SK-N-SH (cell line): ENCODE results near the gene EXD2. TPM values are rescaled to one million over a fixed set of nuclear protein-coding genes. Genes with fewer than 3 reads are reported as not detected.
A peak's percentile ranks its signal among the peaks of the same experiment; 100 is the strongest.

ENCODE experiments used
- CTCF ChIA-PET: fragments of 300-600, 350-600 bp; formaldehyde crosslinking; extraction: SDS; loops from one replicate; lab custom pipeline; 2021; lab: Yijun Ruan, JAX
- POLR2A ChIA-PET: fragments of 350-600 bp; sonication (Branson Sonifier 250); formaldehyde crosslinking; extraction: SDS; loops from one replicate; lab custom pipeline; 2020; ENCODE audit warnings: antibody characterized with exemption, inconsistent platforms; lab: Yijun Ruan, JAX
- DNase-seq: peaks from one replicate; pipeline ENCODE4 v3.0.0; 2012
- H2AFZ ChIP-seq: fragments of 200-600 bp; sonication (generic); 2 replicates; pipeline ENCODE4 v1.8.1; 2016; ENCODE audit warnings: antibody characterized with exemption, mild to moderate bottlenecking, low read depth
- H3F3A ChIP-seq: fragments of 200-600 bp; sonication (generic); replicated peaks from 2 replicates; pipeline ENCODE3; 2016; ENCODE audit warnings: antibody characterized with exemption, mild to moderate bottlenecking; ENCODE audit not compliant: insufficient read depth
- H3K27ac ChIP-seq, 2 experiments: fragments of 200-500 bp in 1 of 2; fragments of 200-600 bp in 1 of 2; sonication (Bioruptor generic) in 1 of 2; sonication (generic), shearing (Covaris generic) in 1 of 2; 2 replicates each; pipeline versions ENCODE4 v1.5.1 to v1.6.1; 2014 to 2016; ENCODE audit warnings: low read depth in 2 of 2, inconsistent platforms in 1 of 2, low read length in 1 of 2, mild to moderate bottlenecking in 1 of 2, mixed read lengths in 1 of 2
- H3K27me3 ChIP-seq: fragments of 200-600 bp; sonication (generic), shearing (Covaris generic); 2 replicates; pipeline ENCODE4 v1.6.1; 2016; ENCODE audit warnings: mixed run types; ENCODE audit not compliant: insufficient read depth
- H3K36me3 ChIP-seq, 2 experiments: fragments of 200-500 bp in 1 of 2; fragments of 200-600 bp in 1 of 2; sonication (Bioruptor generic) in 1 of 2; sonication (generic) in 1 of 2; replicated peaks in 1 of 2; 2 replicates each; pipeline versions ENCODE3 to v1.5.1; 2014 to 2016; ENCODE audit warnings: low read length in 1 of 2, mild to moderate bottlenecking in 1 of 2; ENCODE audit not compliant: insufficient read depth in 2 of 2, control insufficient read depth in 1 of 2
- H3K4me1 ChIP-seq, 2 experiments: fragments of 200-500 bp in 1 of 2; fragments of 200-600 bp in 1 of 2; sonication (Bioruptor generic) in 1 of 2; sonication (generic), shearing (Covaris generic) in 1 of 2; 2 replicates each; pipeline versions ENCODE4 v1.5.1 to v1.6.1; 2014 to 2016; ENCODE audit warnings: low read depth in 1 of 2, low read length in 1 of 2, mixed run types in 1 of 2; ENCODE audit not compliant: insufficient read depth in 2 of 2, control insufficient read depth in 1 of 2
- H3K4me2 ChIP-seq: fragments of 200-600 bp; sonication (generic), shearing (Covaris generic); 2 replicates; pipeline ENCODE4 v1.6.1; 2017; ENCODE audit warnings: mixed run types
- H3K4me3 ChIP-seq, 2 experiments: fragments of 200-500 bp in 1 of 2; fragments of 200-600 bp in 1 of 2; sonication (Bioruptor generic) in 1 of 2; sonication (generic), shearing (Covaris generic) in 1 of 2; 2 replicates each; pipeline versions ENCODE4 v1.5.1 to v1.8.1; 2014 to 2016; ENCODE audit warnings: low read depth in 2 of 2, inconsistent platforms in 1 of 2, low read length in 1 of 2, mild to moderate bottlenecking in 1 of 2, mixed read lengths in 1 of 2, moderate library complexity in 1 of 2
- H3K79me2 ChIP-seq: fragments of 200-600 bp; sonication (generic); 2 replicates; pipeline ENCODE4 v1.8.1; 2017; ENCODE audit warnings: mild to moderate bottlenecking; ENCODE audit not compliant: insufficient read depth
- H3K9ac ChIP-seq: fragments of 200-600 bp; sonication (generic); 2 replicates; pipeline ENCODE4 v1.6.1; 2017; ENCODE audit warnings: mixed run types
- H3K9me2 ChIP-seq: fragments of 200-600 bp; sonication (generic); 2 replicates; pipeline ENCODE4 v1.6.1; 2017; ENCODE audit warnings: mixed run types
- H3K9me3 ChIP-seq: fragments of 200-600 bp; sonication (generic); 2 replicates; pipeline ENCODE4 v1.6.1; 2017; ENCODE audit warnings: mixed run types, mild to moderate bottlenecking, moderate library complexity
- H4K20me1 ChIP-seq: fragments of 200-600 bp; sonication (generic); 2 replicates; pipeline ENCODE4 v1.6.1; 2017; ENCODE audit warnings: mild to moderate bottlenecking, mixed run types; ENCODE audit not compliant: insufficient read depth
- CTCF ChIP-seq: fragments of 200-600 bp; sonication (generic); IDR thresholded peaks from 2 replicates; pipeline ENCODE4 v1.6.1; 2017; ENCODE audit warnings: antibody characterized with exemption, mild to moderate bottlenecking, moderate library complexity
- ELF1 ChIP-seq: IDR thresholded peaks from 2 replicates; pipeline ENCODE4 v1.4.0; 2012
- EZH2phosphoT487 ChIP-seq: fragments of 200-600 bp; sonication (generic); IDR thresholded peaks from 2 replicates; pipeline ENCODE4 v1.6.1; 2017; ENCODE audit warnings: low read depth, mixed run types, mild to moderate bottlenecking, antibody characterized with exemption, moderate library complexity, borderline replicate concordance
- FOSL2 ChIP-seq: IDR thresholded peaks from 2 replicates; pipeline ENCODE4 v1.4.0; 2012; ENCODE audit warnings: low read depth, mild to moderate bottlenecking, moderate library complexity, borderline replicate concordance
- GATA2 ChIP-seq: sonication (generic); formaldehyde crosslinking; IDR thresholded peaks from 2 replicates; pipeline ENCODE4 v1.5.0; 2020; ENCODE audit warnings: mild to moderate bottlenecking, missing genetic modification reagents
- JUND ChIP-seq: IDR thresholded peaks from 2 replicates; pipeline ENCODE4 v1.4.0; 2012
- MAX ChIP-seq: IDR thresholded peaks from 2 replicates; pipeline ENCODE4 v1.4.0; 2012; ENCODE audit warnings: low read depth
- MEF2A ChIP-seq: IDR thresholded peaks from 2 replicates; pipeline ENCODE4 v1.4.0; 2012; ENCODE audit warnings: low read depth, borderline replicate concordance
- NFIC ChIP-seq: IDR thresholded peaks from 2 replicates; pipeline ENCODE4 v1.4.0; 2012; ENCODE audit warnings: borderline replicate concordance
- NRF1 ChIP-seq: IDR thresholded peaks from 2 replicates; pipeline ENCODE4 v1.6.1; 2012; ENCODE audit warnings: low read depth, mild to moderate bottlenecking, low read length
- PBX3 ChIP-seq: IDR thresholded peaks from 2 replicates; pipeline ENCODE4; 2012
- POLR2AphosphoS5 ChIP-seq: IDR thresholded peaks from 2 replicates; pipeline ENCODE4 v1.6.1; 2012; ENCODE audit warnings: low read depth, low read length
- SMC3 ChIP-seq: IDR thresholded peaks from 2 replicates; pipeline ENCODE4 v1.6.1; 2012; ENCODE audit warnings: low read depth, low read length, improper control_type of control experiment
- TCF12 ChIP-seq: IDR thresholded peaks from 2 replicates; pipeline ENCODE4 v1.4.0; 2012
- WGBS: methylation state at CpG from one replicate; pipeline ENCODE4 v1.1.6; 2017; ENCODE audit warnings: low lambda C conversion rate; 5-methylcytosine and 5-hydroxymethylcytosine counted together
- polyA plus RNA-seq, 3 experiments: library from polyadenylated mRNA; depleted of rRNA; stranded (reverse); fragments of >200 nt; gene quantifications; 2 replicates each; pipeline ENCODE4 v1.2.3, GENCODE V29; 2012

Gene EXD2
- polyA plus RNA-seq, 1 of the 3 experiments (the other 2 are of a cell fraction), result 15.1 TPM

GRCh38 chr14:69270795-69271708 is 79.8 kb downstream of the EXD2 start:
- DNase-seq, result no peak

More at GRCh38 chr14:69270795-69271708, 79.8 kb downstream of the EXD2 start:
- Histone ChIP-seq H2AFZ (no peak overlapping the region), H3K9me3 (no peaks in the 10 kb centered on the region), H3K9ac (no peak overlapping the region), H3K9me2 (no peaks in the 10 kb centered on the region), H3K4me3 (no peak overlapping the region), H4K20me1 (no peaks in the 10 kb centered on the region), H3K4me1 (no peaks in the 10 kb centered on the region), H3K27ac (no peak overlapping the region), H3K27me3 (no peaks in the 10 kb centered on the region), H3K4me2 (no peak overlapping the region), H3K79me2 (no peaks in the 10 kb centered on the region), H3F3A (peaks cover 13% of the 10 kb centered on the region), H3K36me3 (no peaks in the 10 kb centered on the region)
- CTCF ChIA-PET, result interaction anchor here (0.9 to 2.0 kb wide), 3 partner anchors 10 to 17 kb away, joined by 3 to 6 read pairs (median 4); no protein-coding TSS in a partner anchor
- WGBS, result 87% methylated on average over 19 of the region's 21 CpGs
- no peak for TF ChIP-seq JUND
- no peak for TF ChIP-seq GATA2 (CRISPR knock-in tag)
- TF ChIP-seq POLR2AphosphoS5, result no peak
- peak; percentile 12; the same call in 1 of the 2 replicates for TF ChIP-seq CTCF
- no peak for TF ChIP-seq MEF2A
- no peak for TF ChIP-seq SMC3
- no peak for TF ChIP-seq EZH2phosphoT487
- peak; percentile 46; the same call in 1 of the 2 replicates for TF ChIP-seq FOSL2
- TF ChIP-seq MAX, result no peak
- TF ChIP-seq TCF12, result peak; percentile 33; the same call in 1 of the 2 replicates
- peak; percentile 69 for TF ChIP-seq NFIC
- TF ChIP-seq NRF1, result no peak
- TF ChIP-seq PBX3, result peak; percentile 31
- TF ChIP-seq ELF1, result no peak
- POLR2A ChIA-PET, result no interaction called here
